Measurements from ENCODE around the gene GARIN5A. TPM values are rescaled to one million over a fixed set of nuclear protein-coding genes. Genes with fewer than 3 reads are reported as not detected.
"Not testable (repeated sequence)": the region's sequence is repeated elsewhere in the genome, so short reads cannot be mapped to it uniquely, and the experiment has no call there.

GARIN5A gene
- total RNA-seq, 1 donor from 2014 or later = 0.68 TPM

DNA sequence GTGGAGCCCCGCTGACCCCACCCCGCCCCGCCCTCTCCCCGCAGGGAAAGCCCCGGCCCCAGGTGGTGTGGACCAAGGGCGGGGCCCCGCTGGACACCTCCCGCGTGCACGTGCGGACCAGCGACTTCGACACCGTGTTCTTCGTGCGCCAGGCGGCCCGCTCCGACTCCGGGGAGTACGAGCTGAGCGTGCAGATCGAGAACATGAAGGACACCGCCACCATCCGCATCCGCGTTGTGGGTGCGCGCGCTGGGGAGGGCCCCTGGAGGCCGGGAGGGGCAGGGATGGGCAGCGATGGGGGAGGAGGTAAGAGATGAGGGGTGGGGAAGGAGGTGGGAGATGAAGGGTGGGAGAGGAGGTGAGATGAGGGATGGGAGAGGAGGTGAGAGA, 17.6 kb downstream of the GARIN5A start:
- H3K27me3 Mint-ChIP-seq = peaks cover 5% of the 10 kb centered on the region
- intact Hi-C loops (cut with micrococcal nuclease) = no loop called here
- H3K4me1 Mint-ChIP-seq = peaks cover 12% of the 10 kb centered on the region
- no peaks in the 10 kb centered on the region for H3K36me3 Mint-ChIP-seq (ENCODE audit: low read depth)
- DNase-seq = no peak
- no peaks in the 10 kb centered on the region for H3K9me3 Mint-ChIP-seq
- H3K4me3 Mint-ChIP-seq = no peak overlapping the region
- no peak overlapping the region for H3K27ac Mint-ChIP-seq

DNA sequence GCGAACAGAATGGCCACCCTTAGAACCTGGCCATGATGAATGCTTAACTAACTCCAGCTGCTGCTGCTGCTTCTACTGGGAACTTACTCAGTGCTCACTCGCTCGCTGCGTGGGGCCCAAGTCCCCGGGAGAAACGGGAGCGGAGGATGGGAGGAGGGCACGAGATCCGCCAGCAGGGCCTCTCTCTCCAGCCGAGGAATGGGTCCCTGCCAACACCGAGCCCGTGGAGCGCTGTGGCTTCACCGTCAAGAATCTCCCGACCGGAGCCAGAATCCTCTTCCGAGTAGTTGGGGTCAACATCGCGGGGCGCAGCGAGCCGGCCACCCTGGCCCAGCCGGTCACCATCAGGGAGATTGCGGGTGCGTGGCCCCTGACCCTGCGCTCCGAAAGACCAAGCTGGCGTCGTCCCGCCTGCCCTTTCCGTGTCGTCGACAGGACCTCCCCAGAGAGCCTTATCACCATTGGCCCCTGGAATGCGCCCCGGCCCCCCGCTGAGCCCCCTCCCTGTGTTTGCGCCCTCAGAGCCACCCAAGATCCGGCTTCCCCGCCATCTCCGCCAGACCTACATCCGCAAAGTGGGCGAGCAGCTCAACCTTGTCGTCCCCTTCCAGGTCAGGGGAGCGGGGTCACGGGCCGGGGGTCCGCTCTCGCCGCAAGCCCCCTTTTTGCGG, 18.1 kb downstream of the GARIN5A start:
- no peak for DNase-seq
- intact Hi-C loops (cut with micrococcal nuclease) = no loop called here
- H3K27me3 Mint-ChIP-seq = peaks cover 5% of the 10 kb centered on the region
- no peak overlapping the region for H3K4me3 Mint-ChIP-seq
- H3K27ac Mint-ChIP-seq = no peak overlapping the region
- H3K4me1 Mint-ChIP-seq = peaks cover 12% of the 10 kb centered on the region
- H3K9me3 Mint-ChIP-seq = no peaks in the 10 kb centered on the region
- H3K36me3 Mint-ChIP-seq (ENCODE audit: low read depth) = no peaks in the 10 kb centered on the region

DNA sequence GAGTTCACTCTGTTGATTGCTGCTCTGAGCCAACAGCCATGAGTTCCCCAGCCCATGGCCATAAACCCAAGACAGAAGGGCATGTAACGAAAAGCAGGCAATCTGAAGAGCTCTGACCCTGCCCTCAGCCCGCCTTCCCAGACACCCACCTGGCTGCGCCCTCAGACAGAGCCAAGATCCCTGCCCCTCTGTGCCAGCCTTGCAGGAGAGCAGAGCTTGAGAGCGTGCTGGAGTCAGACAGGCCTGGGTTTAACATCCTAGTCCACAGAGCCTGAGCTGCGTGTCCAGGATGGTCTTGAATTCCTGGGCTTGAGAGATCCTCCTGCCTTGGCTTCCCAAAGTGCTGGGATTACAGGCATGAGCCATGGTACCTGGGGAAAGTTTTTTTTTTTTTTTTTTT, 19.3 kb downstream of the GARIN5A start:
- Mint-ChIP-seq H3K27me3 (peaks cover 5% of the 10 kb centered on the region), H3K4me3 (no peak overlapping the region), H3K4me1 (peaks cover 12% of the 10 kb centered on the region), H3K36me3 (ENCODE audit: low read depth) (no peaks in the 10 kb centered on the region), H3K27ac (no peak overlapping the region), H3K9me3 (no peaks in the 10 kb centered on the region)
- no peak for DNase-seq
- intact Hi-C loops (cut with micrococcal nuclease) = no loop called here

DNA sequence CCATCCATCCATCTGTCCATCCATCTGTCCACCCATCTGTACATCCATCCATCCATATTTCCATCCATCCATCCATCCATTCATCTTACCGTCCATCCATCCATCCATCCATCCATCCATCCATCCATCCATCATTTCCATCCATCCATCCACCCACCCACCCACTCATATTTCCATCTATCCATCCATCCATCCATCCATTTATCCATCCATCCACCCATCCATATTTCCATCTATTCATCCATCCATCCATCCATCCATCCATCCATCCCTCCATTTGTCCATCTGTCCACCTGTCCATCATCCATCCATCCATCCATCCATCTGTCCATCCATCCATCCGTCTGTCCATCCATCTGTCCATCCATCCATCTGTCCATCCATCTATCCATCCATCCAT, 20.7 kb downstream of the GARIN5A start:
- Mint-ChIP-seq H3K36me3 (ENCODE audit: low read depth) (no peaks in the 10 kb centered on the region), H3K4me3 (no peak overlapping the region), H3K9me3 (no peaks in the 10 kb centered on the region), H3K27me3 (peaks cover 5% of the 10 kb centered on the region), H3K4me1 (peaks cover 9% of the 10 kb centered on the region), H3K27ac (no peak overlapping the region)
- intact Hi-C loops (cut with micrococcal nuclease) = no loop called here
- DNase-seq = no peak

DNA sequence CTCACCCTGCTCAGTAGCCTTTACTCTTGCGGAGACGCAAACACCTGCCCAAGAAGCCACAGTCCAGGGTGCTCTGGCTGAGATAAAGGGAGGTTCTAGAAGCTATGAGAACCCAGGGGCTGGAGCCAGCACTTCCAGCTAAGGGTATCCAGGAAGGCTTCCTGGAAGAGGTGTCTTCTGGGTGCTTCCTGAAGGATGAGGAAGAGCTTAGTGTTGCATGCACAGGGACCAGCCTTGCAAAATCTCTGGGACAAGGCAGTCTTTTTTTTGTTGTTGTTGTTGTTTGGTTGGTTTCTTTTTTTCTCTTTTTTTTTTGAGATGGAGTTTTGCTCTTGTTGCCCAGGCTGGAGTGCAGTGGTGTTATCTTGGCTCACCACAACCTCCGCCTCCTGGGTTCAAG, 23.4 kb downstream of the GARIN5A start:
- H3K4me3 Mint-ChIP-seq = no peak overlapping the region

DNA sequence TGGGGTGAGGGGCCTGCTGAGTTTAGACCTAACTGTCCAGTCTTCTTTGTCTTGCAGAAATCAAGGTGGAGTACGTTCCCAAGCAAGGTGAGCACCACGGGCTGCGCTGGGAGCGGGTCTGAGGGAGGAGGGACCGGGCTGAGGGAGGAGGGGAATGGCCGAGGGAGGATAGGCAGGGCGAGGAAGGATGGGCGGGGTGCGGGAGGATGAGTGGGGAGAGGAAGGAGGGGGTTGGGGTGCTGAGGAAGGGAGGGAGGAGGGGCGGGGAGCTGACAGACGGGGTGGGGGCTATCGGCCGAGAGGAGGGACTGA, 25.5 kb downstream of the GARIN5A start:
- no peaks in the 10 kb centered on the region for H3K4me1 Mint-ChIP-seq
- intact Hi-C loops (cut with micrococcal nuclease) = no loop called here
- H3K27ac Mint-ChIP-seq = no peak overlapping the region
- peaks cover 4% of the 10 kb centered on the region for H3K27me3 Mint-ChIP-seq
- no peaks in the 10 kb centered on the region for H3K36me3 Mint-ChIP-seq (ENCODE audit: low read depth)
- peaks cover 4% of the 10 kb centered on the region for H3K9me3 Mint-ChIP-seq
- no peak overlapping the region for H3K4me3 Mint-ChIP-seq
- no peak for DNase-seq

More for the DNA sequence above, 23.4 kb downstream of the GARIN5A start:
- no peaks in the 10 kb centered on the region for H3K9me3 Mint-ChIP-seq
- intact Hi-C loops (cut with micrococcal nuclease) = no loop called here
- H3K27ac Mint-ChIP-seq = no peak overlapping the region
- no peaks in the 10 kb centered on the region for H3K36me3 Mint-ChIP-seq (ENCODE audit: low read depth)
- H3K4me1 Mint-ChIP-seq = no peaks in the 10 kb centered on the region
- H3K27me3 Mint-ChIP-seq = peaks cover 6% of the 10 kb centered on the region
- DNase-seq = no peak

DNA sequence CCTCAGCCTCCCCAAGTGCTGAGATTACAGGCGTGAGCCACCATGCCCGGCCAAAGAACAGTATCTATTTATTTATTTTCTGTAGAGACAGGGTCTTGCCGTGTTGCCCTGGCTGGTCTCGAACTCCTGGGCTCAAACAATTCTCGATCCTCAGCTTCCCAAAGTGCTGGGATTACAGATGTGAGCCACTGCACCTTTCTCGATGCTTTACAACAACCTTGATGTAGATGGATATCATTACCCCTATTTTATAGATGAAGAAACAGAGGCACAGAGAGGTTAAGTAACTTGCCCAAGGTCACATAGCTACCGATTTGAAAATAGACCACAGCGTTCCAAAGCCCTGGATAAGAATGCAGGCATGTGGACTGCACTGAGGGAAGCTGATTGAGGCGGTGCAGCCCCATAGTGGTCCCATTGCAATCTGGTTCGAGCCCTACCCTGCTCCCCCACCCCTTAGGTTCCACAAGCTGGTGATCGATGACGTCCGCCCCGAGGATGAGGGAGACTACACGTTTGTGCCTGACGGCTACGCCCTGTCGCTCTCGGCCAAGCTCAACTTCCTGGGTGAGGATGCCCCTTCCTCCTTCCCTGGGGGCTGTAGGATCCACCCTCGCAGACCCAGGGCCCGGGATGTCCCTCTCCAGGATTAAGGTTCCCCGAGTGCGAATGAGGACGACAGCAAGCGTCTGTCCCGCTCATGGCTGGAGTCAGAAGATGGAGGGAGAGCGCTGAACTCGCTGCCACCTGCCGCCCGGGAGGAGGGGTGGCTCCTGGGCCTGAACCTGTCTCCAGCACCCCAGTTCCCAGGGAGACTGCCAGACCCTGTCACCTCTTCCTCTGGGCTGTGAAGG, 26.1 kb downstream of the GARIN5A start:
- intact Hi-C loops (cut with micrococcal nuclease) = no loop called here
- H3K9me3 Mint-ChIP-seq = peaks cover 4% of the 10 kb centered on the region
- DNase-seq = no peak
- no peaks in the 10 kb centered on the region for H3K36me3 Mint-ChIP-seq (ENCODE audit: low read depth)
- peaks cover 4% of the 10 kb centered on the region for H3K27me3 Mint-ChIP-seq
- no peak overlapping the region for H3K27ac Mint-ChIP-seq
- H3K4me1 Mint-ChIP-seq = no peaks in the 10 kb centered on the region
- no peak overlapping the region for H3K4me3 Mint-ChIP-seq

DNA sequence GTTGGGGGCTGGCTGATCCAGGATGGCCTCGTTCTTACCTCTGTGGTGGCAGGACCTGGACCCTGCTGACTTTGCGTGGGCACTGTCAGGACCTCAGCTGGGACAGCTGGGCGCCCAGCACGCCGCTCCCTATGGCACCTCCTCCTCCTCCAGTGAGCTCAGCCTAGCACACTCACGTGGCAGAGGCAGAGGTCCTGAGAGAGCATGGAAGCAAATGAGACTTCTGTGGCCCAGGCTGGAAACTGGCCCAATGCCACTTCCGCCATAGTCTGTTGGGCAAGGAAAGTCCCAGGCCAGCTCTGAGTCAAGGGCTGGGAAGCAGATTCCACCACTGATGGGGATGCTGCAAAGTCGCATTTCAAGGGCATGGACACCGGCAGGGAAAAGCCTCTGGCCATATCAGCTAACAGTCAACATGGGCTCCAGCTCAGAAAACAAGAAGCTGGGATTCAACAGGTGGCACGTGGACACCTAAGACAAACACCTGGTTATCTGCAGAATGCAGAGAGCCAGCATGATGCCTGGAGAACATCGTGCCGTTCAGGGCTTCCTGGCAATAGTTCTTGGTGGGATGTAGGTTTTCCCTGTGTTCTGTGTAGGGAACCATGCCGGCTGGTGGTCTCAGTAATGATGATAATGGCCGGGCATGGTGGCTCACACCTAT, 27.3 kb downstream of the GARIN5A start:
- intact Hi-C loops (cut with micrococcal nuclease) = no loop called here
- H3K27me3 Mint-ChIP-seq = peaks cover 4% of the 10 kb centered on the region
- H3K4me3 Mint-ChIP-seq = no peak overlapping the region
- peaks cover 4% of the 10 kb centered on the region for H3K9me3 Mint-ChIP-seq
- no peaks in the 10 kb centered on the region for H3K36me3 Mint-ChIP-seq (ENCODE audit: low read depth)
- H3K27ac Mint-ChIP-seq = no peak overlapping the region
- DNase-seq = no peak
- no peaks in the 10 kb centered on the region for H3K4me1 Mint-ChIP-seq

DNA sequence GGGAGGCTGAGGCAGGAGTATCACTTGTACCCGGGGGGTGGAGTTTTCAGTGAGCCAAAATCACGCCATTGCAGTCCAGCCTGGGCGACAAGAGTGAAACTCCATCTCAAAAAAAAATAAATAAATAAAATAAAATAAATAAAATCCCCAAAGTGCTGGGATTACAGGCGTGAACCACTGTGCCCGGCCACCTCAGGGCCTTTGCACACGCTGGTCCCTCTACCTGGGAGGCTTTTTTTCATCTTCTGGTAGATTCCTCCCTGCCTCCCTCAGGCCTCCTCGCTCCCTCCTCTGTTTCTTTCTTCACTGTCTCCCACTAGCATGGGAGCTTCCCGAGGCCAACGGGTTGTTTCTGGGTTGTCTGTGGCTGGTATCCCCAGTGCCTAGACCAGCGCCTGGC, 28.9 kb downstream of the GARIN5A start:
- Mint-ChIP-seq H3K9me3 (peaks cover 4% of the 10 kb centered on the region), H3K36me3 (ENCODE audit: low read depth) (no peaks in the 10 kb centered on the region), H3K27ac (no peak overlapping the region), H3K4me1 (no peaks in the 10 kb centered on the region), H3K27me3 (peaks cover 4% of the 10 kb centered on the region), H3K4me3 (no peak overlapping the region)
- intact Hi-C loops (cut with micrococcal nuclease) = no loop called here
- DNase-seq = no peak

DNA sequence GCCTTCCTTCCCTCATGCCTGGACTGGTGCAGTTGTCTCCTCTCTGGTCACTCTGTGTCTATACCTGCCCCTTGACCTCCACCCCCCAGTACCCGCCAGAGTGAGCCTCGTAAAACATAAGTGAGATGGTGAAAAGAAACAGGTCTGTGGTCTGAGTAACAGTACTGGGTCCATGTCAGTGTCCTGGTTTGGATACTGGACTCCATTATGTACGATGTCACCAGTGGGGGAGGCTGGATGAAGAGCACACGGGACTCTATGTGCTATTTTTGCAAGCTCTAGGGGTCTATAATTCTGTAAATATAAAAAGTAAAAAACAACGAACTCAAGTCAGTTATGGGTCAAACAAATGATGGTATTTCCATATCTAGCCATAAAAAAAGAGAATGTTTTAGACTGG, 29.6 kb downstream of the GARIN5A start:
- no peaks in the 10 kb centered on the region for H3K36me3 Mint-ChIP-seq (ENCODE audit: low read depth)
- no peak overlapping the region for H3K4me3 Mint-ChIP-seq
- intact Hi-C loops (cut with micrococcal nuclease) = no loop called here
- no peak overlapping the region for H3K27ac Mint-ChIP-seq
- peaks cover 4% of the 10 kb centered on the region for H3K27me3 Mint-ChIP-seq
- DNase-seq = no peak
- peaks cover 4% of the 10 kb centered on the region for H3K9me3 Mint-ChIP-seq
- no peaks in the 10 kb centered on the region for H3K4me1 Mint-ChIP-seq

DNA sequence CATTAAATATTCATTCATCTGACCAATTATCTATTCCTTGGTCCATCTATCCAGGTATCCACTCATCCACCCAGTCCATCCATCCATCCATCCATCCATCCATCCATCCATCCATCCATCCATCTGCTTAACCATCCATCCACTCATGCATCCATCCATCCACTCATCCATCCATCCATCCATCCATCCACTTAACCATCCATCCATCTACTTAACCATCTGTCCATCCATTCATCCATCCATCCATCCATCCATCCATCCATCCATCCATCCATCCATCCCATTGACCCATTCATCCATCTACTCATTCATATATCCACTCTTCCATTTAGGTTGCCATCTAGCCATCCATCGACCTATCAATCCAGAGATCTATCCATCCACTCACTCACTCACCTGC, 32.6 kb downstream of the GARIN5A start:
- intact Hi-C loops (cut with micrococcal nuclease) = no loop called here
- Mint-ChIP-seq H3K27me3 (peaks cover 4% of the 10 kb centered on the region), H3K36me3 (ENCODE audit: low read depth) (no peaks in the 10 kb centered on the region), H3K4me1 (no peaks in the 10 kb centered on the region), H3K27ac (no peak overlapping the region), H3K4me3 (no peak overlapping the region), H3K9me3 (peaks cover 4% of the 10 kb centered on the region)
- no peak for DNase-seq

DNA sequence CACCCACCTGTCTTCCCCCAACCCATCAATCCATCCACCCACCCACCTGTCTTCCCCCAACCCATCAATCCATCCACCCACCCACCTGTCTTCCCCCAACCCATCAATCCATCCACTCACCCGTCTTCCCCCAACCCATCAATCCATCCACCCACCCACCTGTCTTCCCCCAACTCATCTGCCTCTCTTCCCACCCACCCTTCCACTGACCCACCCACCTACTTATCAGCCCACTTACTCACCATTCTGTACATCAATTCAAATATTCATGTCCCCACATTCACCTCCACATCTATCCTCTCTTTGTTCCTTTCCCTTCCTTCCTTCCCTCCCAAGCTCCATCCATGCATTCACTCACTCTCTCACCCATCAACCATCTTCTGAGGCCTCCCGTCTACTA, 37.5 kb downstream of the GARIN5A start:
- not testable (repeated sequence) for H3K36me3 Mint-ChIP-seq (ENCODE audit: low read depth); H3K27me3 Mint-ChIP-seq; H3K4me1 Mint-ChIP-seq; H3K4me3 Mint-ChIP-seq; H3K27ac Mint-ChIP-seq; H3K9me3 Mint-ChIP-seq; DNase-seq
- intact Hi-C loops (cut with micrococcal nuclease) = loop anchor here (10.0 kb wide), 1 partner anchor 76 kb away; the partner anchor contains the start of genes ASPDH and JOSD2

DNA sequence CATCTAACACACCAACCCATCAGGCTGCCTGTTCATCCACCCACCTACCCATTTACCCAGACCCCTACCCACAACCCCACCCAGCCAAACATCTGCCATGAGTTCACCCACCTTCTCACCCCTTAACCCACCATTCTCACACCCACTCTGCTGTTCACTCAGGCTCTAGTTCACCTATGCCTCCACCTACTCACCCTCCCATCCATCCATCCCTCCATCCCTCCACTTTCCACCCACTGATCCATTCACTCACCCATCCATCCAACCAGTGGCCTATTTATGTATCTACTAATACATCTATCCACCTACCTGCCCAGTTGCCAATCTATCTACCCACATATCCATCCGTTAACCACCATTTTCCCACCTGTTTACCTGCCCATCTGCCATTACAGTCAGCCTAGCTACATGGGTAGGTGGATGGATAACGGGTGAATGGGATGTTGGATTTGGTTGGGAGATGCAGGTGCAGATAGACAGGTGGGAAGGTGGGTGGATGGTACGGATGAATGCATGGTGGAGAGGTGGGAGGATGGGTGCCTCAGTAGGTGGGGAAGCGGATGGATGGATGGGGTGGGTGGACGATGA, 38.7 kb downstream of the GARIN5A start:
- H3K4me3 Mint-ChIP-seq = no peak overlapping the region
- H3K9me3 Mint-ChIP-seq = no peaks in the 10 kb centered on the region
- peaks cover under 1% of the 10 kb centered on the region for H3K4me1 Mint-ChIP-seq
- intact Hi-C loops (cut with micrococcal nuclease) = loop anchor here (10.0 kb wide), 1 partner anchor 77 kb away; the partner anchor contains the start of genes ASPDH and JOSD2
- no peak overlapping the region for H3K27ac Mint-ChIP-seq
- DNase-seq = no peak
- peaks cover 14% of the 10 kb centered on the region for H3K27me3 Mint-ChIP-seq
- H3K36me3 Mint-ChIP-seq (ENCODE audit: low read depth) = no peaks in the 10 kb centered on the region

DNA sequence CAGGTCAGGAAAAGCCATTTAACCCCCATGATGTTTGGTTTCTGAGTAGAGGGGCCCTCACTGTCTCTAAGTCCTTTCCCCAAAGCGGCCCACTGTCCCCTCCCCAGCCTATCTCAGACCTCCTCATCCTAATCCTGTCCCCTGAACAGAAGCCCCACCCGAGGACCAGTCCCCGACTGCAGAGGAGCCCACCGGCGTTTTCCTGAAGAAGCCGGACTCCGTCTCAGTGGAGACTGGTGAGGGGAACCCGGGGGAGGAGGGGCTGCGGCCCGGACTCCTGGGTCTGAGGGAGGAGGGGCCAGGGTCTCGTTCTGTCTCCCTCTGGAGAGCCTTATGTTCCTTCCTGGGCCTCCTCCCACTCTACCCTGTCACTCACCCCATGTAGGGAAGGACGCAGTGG, 41.0 kb downstream of the GARIN5A start:
- Mint-ChIP-seq H3K27me3 (peaks cover 16% of the 10 kb centered on the region), H3K36me3 (ENCODE audit: low read depth) (no peaks in the 10 kb centered on the region), H3K4me1 (peaks cover 9% of the 10 kb centered on the region), H3K4me3 (no peak overlapping the region), H3K27ac (no peak overlapping the region), H3K9me3 (no peaks in the 10 kb centered on the region)
- intact Hi-C loops (cut with micrococcal nuclease) = loop anchor here (10.0 kb wide), 1 partner anchor 79 kb away; the partner anchor contains the start of genes ASPDH and JOSD2
- no peak for DNase-seq
